ENCODE results near the gene PRKCB. TPM values are rescaled to one million over a fixed set of nuclear protein-coding genes. Genes with fewer than 3 reads are reported as not detected.
"Not testable (repeated sequence)": the region's sequence is repeated elsewhere in the genome, so short reads cannot be mapped to it uniquely, and the experiment has no call there.

Gene PRKCB
- total RNA-seq, 4 donors from 2014 or later: 10.7 to 23.9 (median 18.2) TPM

DNA sequence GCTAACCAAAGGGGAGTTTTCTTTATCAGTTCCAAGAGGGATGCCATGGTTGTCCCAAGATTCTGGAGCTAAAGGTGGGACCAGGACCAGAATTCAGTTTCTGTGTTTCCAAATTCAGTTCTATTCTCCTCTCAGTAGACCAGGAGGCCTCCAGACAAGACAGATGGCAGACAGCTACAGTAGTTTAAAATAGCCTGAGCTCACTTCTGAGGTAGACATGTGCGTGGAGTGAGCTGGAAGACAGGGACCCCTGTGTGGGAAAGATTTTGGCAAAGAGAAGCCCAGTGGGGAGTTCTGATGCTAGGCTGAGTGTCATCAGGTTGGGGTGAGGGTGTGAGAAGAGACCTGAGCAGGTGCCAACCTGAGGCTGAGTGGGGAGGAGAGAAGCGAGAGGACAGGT, 95.4 kb downstream of the PRKCB start:
- Histone ChIP-seq H3K4me1 (no peaks in the 10 kb centered on the region), H3K36me3 (no peaks in the 10 kb centered on the region), H3K27me3 (no peaks in the 10 kb centered on the region), H3K27ac (no peak overlapping the region), H3K9me3 (no peaks in the 10 kb centered on the region), H3K4me3 (no peak overlapping the region)
- 86 to 90% methylated on average over 1 to 2 of the region's 2 CpGs for WGBS, 2 donors (ENCODE audit: low coverage in 1 of 2)
- no peak for ATAC-seq
- TF ChIP-seq, protein P1, sequence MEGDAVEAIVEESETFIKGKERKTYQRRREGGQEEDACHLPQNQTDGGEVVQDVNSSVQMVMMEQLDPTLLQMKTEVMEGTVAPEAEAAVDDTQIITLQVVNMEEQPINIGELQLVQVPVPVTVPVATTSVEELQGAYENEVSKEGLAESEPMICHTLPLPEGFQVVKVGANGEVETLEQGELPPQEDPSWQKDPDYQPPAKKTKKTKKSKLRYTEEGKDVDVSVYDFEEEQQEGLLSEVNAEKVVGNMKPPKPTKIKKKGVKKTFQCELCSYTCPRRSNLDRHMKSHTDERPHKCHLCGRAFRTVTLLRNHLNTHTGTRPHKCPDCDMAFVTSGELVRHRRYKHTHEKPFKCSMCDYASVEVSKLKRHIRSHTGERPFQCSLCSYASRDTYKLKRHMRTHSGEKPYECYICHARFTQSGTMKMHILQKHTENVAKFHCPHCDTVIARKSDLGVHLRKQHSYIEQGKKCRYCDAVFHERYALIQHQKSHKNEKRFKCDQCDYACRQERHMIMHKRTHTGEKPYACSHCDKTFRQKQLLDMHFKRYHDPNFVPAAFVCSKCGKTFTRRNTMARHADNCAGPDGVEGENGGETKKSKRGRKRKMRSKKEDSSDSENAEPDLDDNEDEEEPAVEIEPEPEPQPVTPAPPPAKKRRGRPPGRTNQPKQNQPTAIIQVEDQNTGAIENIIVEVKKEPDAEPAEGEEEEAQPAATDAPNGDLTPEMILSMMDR (IDR thresholded peaks at IDR 0.05): no peak
- TF ChIP-seq POLR2AphosphoS5 (IDR thresholded peaks at IDR 0.05): no peak
- no peak for TF ChIP-seq EP300 (IDR thresholded peaks at IDR 0.05)
- no peak for TF ChIP-seq POLR2A (IDR thresholded peaks at IDR 0.05)

DNA sequence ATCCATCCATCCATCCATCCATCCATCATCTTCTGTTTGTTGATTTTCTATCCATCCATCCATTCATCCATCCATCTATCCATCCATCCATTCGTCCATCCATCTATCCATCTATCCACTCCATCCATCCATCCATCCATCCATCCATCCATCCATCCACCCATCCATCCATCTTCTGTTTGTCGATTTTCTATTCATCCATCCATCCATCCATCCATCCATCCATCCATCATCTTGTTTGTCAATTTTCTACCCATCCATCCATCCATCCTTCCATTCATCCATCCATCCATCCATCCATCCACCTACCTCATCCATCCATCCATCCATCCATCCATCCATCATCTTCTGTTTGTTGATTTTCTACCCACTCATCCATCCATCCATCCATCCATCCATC, 97.9 kb downstream of the PRKCB start:
- H3K27ac ChIP-seq, ATAC-seq, H3K27me3 ChIP-seq, H3K36me3 ChIP-seq, H3K9me3 ChIP-seq, H3K4me3 ChIP-seq, H3K4me1 ChIP-seq: not testable (repeated sequence)
- WGBS, 2 donors (ENCODE audit: low coverage in 1 of 2): 62 to 77% methylated on average over 2 of the region's 2 CpGs

DNA sequence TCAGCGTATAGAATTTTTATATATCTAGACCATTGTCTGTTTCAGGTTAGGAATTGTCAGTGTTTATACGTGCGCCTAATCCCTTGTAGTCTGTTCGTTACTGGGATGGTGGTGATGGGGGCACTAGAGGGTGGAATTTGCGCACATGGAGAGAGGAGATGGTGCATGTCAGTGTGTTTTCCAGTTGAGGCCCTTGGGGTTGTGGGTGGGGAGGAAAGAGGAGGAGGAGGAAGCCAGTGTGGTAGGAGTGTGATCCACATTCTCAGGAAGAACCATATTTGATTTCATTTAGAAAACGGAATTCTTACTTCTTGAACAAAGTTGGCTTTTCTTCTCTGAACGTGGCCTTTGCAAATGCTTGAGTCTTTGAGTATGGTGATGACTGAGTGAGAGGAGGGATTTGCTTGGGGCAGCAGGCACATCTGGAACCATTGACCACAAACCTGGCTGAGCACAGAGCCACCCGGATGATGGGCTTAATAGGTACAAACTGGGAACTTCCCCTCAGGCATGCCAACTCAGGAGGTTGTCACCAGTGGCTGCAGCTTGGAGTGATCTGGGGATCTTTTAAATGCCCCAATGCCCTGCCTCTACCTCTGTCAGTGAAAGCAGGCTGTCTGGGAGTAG, 98.9 kb downstream of the PRKCB start:
- no peak for TF ChIP-seq EP300 (IDR thresholded peaks at IDR 0.05)
- Histone ChIP-seq H3K9me3 (no peaks in the 10 kb centered on the region), H3K27ac (no peak overlapping the region), H3K4me1 (no peaks in the 10 kb centered on the region), H3K36me3 (no peaks in the 10 kb centered on the region), H3K4me3 (no peak overlapping the region), H3K27me3 (no peaks in the 10 kb centered on the region)
- WGBS, 2 donors (ENCODE audit: low coverage in 1 of 2): 84 to 92% methylated on average over 7 of the region's 8 CpGs
- no peak for ATAC-seq

DNA sequence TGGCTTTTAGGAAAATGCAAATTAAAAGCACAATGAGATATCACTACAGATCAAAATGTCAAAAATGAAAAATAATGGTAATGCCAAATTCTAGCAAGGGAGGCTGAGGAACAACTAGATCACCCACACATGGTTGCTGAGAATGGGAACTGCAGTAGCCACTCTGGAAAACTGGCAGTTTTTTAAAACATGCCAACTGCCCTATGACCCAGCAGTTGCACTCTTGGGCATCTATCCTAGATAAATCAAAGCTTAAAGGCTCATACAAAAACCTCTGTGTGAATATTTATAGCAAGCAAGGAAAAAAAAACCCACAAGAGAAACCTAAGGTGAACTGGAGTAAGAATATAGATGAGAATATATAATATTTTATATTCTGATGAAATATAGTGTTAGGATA, 104.3 kb downstream of the PRKCB start:
- TF ChIP-seq, protein P1 (IDR thresholded peaks at IDR 0.05): no peak
- TF ChIP-seq POLR2A (IDR thresholded peaks at IDR 0.05) (no peak), POLR2AphosphoS5 (IDR thresholded peaks at IDR 0.05) (no peak), EP300 (IDR thresholded peaks at IDR 0.05) (no peak)
- no peak for ATAC-seq
- no peaks in the 10 kb centered on the region for H3K36me3 ChIP-seq
- no peaks in the 10 kb centered on the region for H3K9me3 ChIP-seq
- H3K27me3 ChIP-seq: no peaks in the 10 kb centered on the region
- H3K27ac ChIP-seq: no peak overlapping the region
- no peaks in the 10 kb centered on the region for H3K4me1 ChIP-seq
- H3K4me3 ChIP-seq: no peak overlapping the region

DNA sequence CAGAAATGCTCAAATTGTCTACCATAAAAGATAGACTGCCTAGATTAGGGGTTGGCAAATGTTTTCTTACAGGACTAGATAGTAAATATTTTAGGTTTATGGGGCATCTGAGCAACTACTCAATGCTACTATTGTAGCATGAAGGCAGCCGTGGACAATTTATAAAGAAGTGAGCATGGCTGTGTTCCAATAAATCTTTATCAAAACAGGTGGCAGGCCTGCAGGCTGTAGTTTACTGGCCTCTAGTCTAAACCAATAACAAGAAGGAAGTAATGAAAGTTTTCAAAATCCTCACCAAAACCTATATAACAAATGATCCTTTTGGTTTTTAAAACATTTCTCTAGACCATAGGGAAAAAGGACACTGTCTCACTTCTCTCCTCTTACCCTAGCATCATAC, 105.2 kb downstream of the PRKCB start:
- no peak overlapping the region for H3K4me3 ChIP-seq
- H3K4me1 ChIP-seq: no peaks in the 10 kb centered on the region
- WGBS, 2 donors (ENCODE audit: low coverage in 1 of 2): 33 to 55% methylated on average over 1 of the region's 1 CpG
- H3K9me3 ChIP-seq: no peaks in the 10 kb centered on the region
- no peaks in the 10 kb centered on the region for H3K36me3 ChIP-seq
- H3K27me3 ChIP-seq: no peaks in the 10 kb centered on the region
- TF ChIP-seq, protein P1 (IDR thresholded peaks at IDR 0.05): no peak
- no peak for TF ChIP-seq POLR2A (IDR thresholded peaks at IDR 0.05)
- TF ChIP-seq EP300 (IDR thresholded peaks at IDR 0.05): no peak
- no peak for TF ChIP-seq POLR2AphosphoS5 (IDR thresholded peaks at IDR 0.05)
- no peak for ATAC-seq
- no peak overlapping the region for H3K27ac ChIP-seq

DNA sequence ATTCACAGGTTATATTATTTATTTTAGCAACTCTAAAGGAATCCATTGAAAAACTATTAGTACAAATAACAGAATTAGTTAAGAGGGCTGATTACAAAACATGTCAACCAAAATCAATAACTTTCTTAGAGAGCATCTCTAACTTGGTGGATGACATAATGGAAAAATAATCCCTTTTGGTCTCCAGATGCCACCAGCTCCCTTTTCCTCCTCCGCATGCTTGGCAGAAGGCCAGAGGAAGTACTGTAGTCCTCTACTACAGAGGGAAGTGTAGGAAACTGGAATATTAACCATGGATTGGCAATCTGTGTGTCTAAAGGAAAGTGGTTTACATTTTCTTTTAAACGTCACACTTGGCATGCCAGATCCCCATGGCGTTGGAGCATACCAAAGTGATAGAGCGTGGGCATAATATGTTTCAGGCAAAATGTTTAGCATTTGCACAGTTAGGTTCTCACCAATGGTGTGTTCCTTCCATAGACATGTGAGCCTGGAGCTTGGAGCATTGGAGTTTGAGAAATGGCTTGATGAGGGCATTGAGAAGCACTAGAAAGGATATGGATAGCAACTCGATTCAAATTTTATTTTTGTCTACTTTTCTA, 106.3 kb downstream of the PRKCB start:
- ATAC-seq: no peak
- WGBS, 2 donors (ENCODE audit: low coverage in 1 of 2): 59 to 67% methylated on average over 2 to 5 of the region's 5 CpGs
- Histone ChIP-seq H3K4me1 (no peaks in the 10 kb centered on the region), H3K36me3 (no peaks in the 10 kb centered on the region), H3K4me3 (no peak overlapping the region), H3K27ac (no peak overlapping the region), H3K9me3 (no peaks in the 10 kb centered on the region), H3K27me3 (no peaks in the 10 kb centered on the region)
- TF ChIP-seq, protein P1 (IDR thresholded peaks at IDR 0.05): no peak
- no peak for TF ChIP-seq EP300 (IDR thresholded peaks at IDR 0.05)
- TF ChIP-seq POLR2A (IDR thresholded peaks at IDR 0.05): no peak
- TF ChIP-seq POLR2AphosphoS5 (IDR thresholded peaks at IDR 0.05): no peak

Measured in gastroesophageal sphincter (tissue), 4 donors.